ENCODE data around the gene LRRC43. TPM values are rescaled to one million over a fixed set of nuclear protein-coding genes. Genes with fewer than 3 reads are reported as not detected.
"Not testable (repeated sequence)": the region's sequence is repeated elsewhere in the genome, so short reads cannot be mapped to it uniquely, and the experiment has no call there.

LRRC43 gene
- total RNA-seq, 2 donors from 2014 or later: 1.1 to 9.3 TPM

GRCh38 chr12:122189626-122190475 is 6.9 kb downstream of the LRRC43 start:
- Mint-ChIP-seq H3K27me3 (no peaks in the 10 kb centered on the region), H3K9me3 (no peaks in the 10 kb centered on the region), H3K36me3 (no peaks in the 10 kb centered on the region), H3K27ac (peak overlapping the region in 1 of 2 donors; percentile 58), H3K4me3 (no peak overlapping the region), H3K4me1 (ENCODE audit: low read depth in 2 of 2) (peaks cover 5 to 12% of the 10 kb centered on the region in 2 donors)
- DNase-seq (ENCODE audit: low spot score): no peak
- no peak for ATAC-seq

DNA sequence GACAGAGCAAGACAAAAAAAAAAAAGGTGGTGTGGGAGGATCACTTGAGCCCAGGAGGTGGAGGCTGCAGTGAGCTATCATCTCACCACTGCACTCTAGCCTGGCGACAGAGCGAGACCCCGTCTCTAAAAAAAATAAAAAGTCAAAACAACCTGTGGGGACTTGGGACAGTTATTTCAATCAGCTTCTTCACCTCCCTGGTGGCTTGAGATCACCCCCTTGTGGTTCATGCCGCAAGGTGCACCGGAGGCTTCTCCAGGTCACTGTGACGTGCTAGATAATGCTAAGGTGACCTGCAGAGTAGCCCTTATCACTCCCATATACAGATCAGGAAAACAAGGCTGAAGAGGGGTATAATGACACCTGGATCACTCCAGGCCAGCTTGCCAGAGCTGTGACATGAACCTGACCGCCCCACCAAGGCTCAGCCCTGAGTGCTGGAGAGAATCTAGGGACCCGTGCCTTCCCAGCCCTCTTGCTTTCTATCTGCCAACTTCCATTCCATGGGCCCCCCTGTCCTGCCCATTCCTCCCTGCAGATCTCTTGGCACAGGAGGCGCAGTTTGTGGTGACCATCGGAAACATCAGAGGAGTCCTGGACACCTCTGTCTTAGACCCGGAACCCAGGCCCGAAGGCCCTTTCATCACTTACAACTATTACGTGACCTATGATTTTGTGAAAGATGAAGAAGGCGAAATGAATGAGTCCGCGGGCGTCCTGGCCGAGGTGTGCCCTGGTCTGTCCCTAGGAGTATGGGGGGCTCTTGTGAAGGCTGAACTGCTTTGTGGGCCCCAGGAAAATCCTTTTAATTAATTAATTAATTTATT is 8.1 kb downstream of the LRRC43 start:
- H3K27ac Mint-ChIP-seq: peak overlapping the region in 1 of 2 donors; percentile 58
- ATAC-seq (peak; percentile 82 to 87), DNase-seq (ENCODE audit: low spot score) (peak; percentile 71)
- peaks cover 0 to 3% of the 10 kb centered on the region in 2 donors for H3K4me1 Mint-ChIP-seq (ENCODE audit: low read depth in 2 of 2)
- H3K36me3 Mint-ChIP-seq: no peaks in the 10 kb centered on the region
- H3K9me3 Mint-ChIP-seq: no peaks in the 10 kb centered on the region
- H3K27me3 Mint-ChIP-seq: no peaks in the 10 kb centered on the region
- no peak overlapping the region for H3K4me3 Mint-ChIP-seq

GRCh38 chr12:122192441-122192840 is 9.5 kb downstream of the LRRC43 start:
- Mint-ChIP-seq H3K27me3 (no peaks in the 10 kb centered on the region), H3K4me1 (ENCODE audit: low read depth in 2 of 2) (peaks cover 3 to 8% of the 10 kb centered on the region in 2 donors), H3K27ac (peak overlapping the region in 1 of 2 donors; percentile 66), H3K4me3 (no peak overlapping the region), H3K36me3 (no peaks in the 10 kb centered on the region), H3K9me3 (no peaks in the 10 kb centered on the region)
- no peak for DNase-seq (ENCODE audit: low spot score)
- no peak for ATAC-seq

- DNase-seq (ENCODE audit: low spot score) (no peak), ATAC-seq (no peak)
These were observed 11.9 kb downstream of the LRRC43 start for GRCh38 chr12:122194804-122195203.

DNA sequence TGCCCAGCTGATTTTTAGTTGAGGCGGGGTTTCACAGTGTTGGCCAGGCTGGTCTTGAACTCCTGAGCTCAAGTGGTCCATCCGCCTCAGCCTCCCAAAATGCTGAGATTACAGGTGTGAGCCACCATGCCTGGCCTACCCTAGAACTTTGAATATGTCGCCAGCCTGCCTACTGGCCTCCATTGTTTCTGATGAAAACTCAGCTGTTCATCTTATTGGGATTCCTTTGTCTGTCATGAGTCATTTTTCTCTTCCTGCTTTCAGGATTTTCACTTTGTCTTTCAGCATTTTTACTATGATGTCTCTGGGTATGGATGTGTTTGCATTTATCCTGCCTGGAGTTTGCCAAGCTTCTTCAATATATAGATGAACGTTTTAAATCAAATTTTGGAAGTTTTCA is 12.5 kb downstream of the LRRC43 start:
- peaks cover 0 to 2% of the 10 kb centered on the region in 2 donors for H3K27me3 Mint-ChIP-seq
- no peak overlapping the region for H3K27ac Mint-ChIP-seq
- ATAC-seq (no peak), DNase-seq (ENCODE audit: low spot score) (no peak)
- H3K36me3 Mint-ChIP-seq: no peaks in the 10 kb centered on the region
- no peaks in the 10 kb centered on the region for H3K9me3 Mint-ChIP-seq
- H3K4me3 Mint-ChIP-seq: no peak overlapping the region
- peaks cover 9 to 16% of the 10 kb centered on the region in 2 donors for H3K4me1 Mint-ChIP-seq (ENCODE audit: low read depth in 2 of 2)

More at GRCh38 chr12:122194804-122195203, 11.9 kb downstream of the LRRC43 start:
- Mint-ChIP-seq H3K36me3 (no peaks in the 10 kb centered on the region), H3K4me3 (no peak overlapping the region), H3K4me1 (ENCODE audit: low read depth in 2 of 2) (peaks cover 9 to 16% of the 10 kb centered on the region in 2 donors), H3K9me3 (no peaks in the 10 kb centered on the region), H3K27ac (no peak overlapping the region), H3K27me3 (no peaks in the 10 kb centered on the region)

DNA sequence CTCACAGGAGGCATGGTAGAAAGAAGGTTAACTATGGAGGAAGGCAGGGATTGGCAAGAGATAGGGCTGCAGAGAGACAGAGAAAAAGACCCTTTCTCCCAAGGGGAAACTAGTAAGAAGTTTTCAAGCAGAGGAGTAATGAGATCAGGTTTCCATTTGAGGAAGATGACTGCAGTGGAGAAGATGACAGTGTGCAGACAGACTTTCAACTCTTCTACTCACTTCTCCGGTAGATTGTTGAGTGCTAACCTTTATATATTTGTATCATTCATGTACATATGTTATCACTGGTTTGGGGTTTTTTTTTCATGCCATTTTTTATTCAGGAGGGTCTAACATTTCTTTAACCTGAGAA is 14.7 kb downstream of the LRRC43 start:
- DNase-seq (ENCODE audit: low spot score): peak; percentile 5
- Mint-ChIP-seq H3K9me3 (no peaks in the 10 kb centered on the region), H3K4me1 (ENCODE audit: low read depth in 2 of 2) (peaks cover 9 to 16% of the 10 kb centered on the region in 2 donors), H3K36me3 (no peaks in the 10 kb centered on the region), H3K27ac (peak overlapping the region; percentile 72 to 82), H3K4me3 (peak overlapping the region; percentile 52), H3K27me3 (peaks cover 0 to 6% of the 10 kb centered on the region in 2 donors)
- no peak for ATAC-seq

- Mint-ChIP-seq H3K36me3 (no peaks in the 10 kb centered on the region), H3K27ac (no peak overlapping the region), H3K4me1 (ENCODE audit: low read depth in 2 of 2) (peaks cover 9 to 21% of the 10 kb centered on the region in 2 donors), H3K4me3 (no peak overlapping the region), H3K9me3 (no peaks in the 10 kb centered on the region), H3K27me3 (peaks cover 3 to 11% of the 10 kb centered on the region in 2 donors)
- ATAC-seq: no peak
- peak; percentile 44 for DNase-seq (ENCODE audit: low spot score)
These were observed 16.8 kb downstream of the LRRC43 start for GRCh38 chr12:122199484-122200355.

DNA sequence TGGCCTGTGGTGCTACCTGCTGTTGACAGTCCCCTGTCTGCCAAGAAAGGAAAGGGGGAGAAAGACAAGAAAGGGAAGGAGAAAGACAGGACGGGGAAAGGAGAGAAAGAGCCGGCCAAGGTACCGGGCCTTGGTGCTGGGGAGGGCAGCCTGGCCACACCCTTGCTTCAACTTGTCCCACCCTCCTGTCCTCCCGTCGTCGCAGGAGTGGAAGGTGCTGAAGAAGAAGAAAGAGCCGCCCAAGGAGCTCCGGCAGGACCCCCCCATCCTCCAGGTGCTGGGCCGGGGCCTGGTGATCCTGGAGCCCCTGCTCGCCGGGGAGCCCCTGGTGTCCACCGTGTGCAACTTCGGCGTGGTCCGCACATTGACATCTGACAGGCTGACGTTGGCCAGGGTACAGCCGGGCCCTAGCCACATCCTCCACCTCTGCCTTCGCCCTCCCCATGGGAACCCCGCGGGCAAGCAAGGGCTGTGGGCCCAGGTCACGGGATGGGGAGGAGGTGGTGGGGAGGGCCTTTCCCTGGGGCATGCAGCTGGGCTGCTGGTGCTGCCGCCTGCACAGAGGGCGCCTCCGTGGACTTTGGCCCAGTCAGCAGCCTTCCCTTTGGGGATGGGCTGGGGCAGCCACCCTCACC is 17.7 kb downstream of the LRRC43 start:
- H3K4me3 Mint-ChIP-seq: no peak overlapping the region
- H3K9me3 Mint-ChIP-seq: no peaks in the 10 kb centered on the region
- H3K36me3 Mint-ChIP-seq: no peaks in the 10 kb centered on the region
- no peak overlapping the region for H3K27ac Mint-ChIP-seq
- ATAC-seq: no peak
- H3K4me1 Mint-ChIP-seq (ENCODE audit: low read depth in 2 of 2): peaks cover 14 to 26% of the 10 kb centered on the region in 2 donors
- peak; percentile 59 for DNase-seq (ENCODE audit: low spot score)
- H3K27me3 Mint-ChIP-seq: peaks cover 11 to 17% of the 10 kb centered on the region in 2 donors

- peak; percentile 51 for DNase-seq (ENCODE audit: low spot score)
- Mint-ChIP-seq H3K27me3 (peaks cover 11 to 17% of the 10 kb centered on the region in 2 donors), H3K4me1 (ENCODE audit: low read depth in 2 of 2) (peaks cover 14 to 26% of the 10 kb centered on the region in 2 donors), H3K27ac (no peak overlapping the region), H3K9me3 (no peaks in the 10 kb centered on the region), H3K36me3 (no peaks in the 10 kb centered on the region), H3K4me3 (no peak overlapping the region)
- no peak for ATAC-seq
These were observed 18.5 kb downstream of the LRRC43 start for GRCh38 chr12:122201381-122201780.

DNA sequence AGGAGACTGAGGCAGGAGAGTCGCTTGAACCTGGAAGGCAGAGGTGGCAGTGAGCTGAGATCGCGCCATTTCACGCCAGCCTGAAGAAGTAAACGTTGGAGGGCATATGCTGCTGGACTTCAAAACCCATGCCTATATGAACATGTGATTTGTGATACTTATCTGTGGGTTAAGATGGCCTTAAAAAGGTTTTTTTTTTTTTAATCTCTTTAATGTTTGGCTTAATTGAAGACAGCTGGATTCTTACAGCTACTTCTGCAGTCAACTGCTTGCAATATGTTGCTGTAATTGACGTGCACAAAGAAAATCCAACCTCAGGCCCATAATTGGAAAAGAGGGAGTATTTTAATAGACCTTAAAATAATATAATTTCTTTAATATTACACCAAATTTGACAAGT is 19.1 kb downstream of the LRRC43 start:
- H3K4me3 Mint-ChIP-seq: no peak overlapping the region
- no peaks in the 10 kb centered on the region for H3K9me3 Mint-ChIP-seq
- no peak for ATAC-seq

DNA sequence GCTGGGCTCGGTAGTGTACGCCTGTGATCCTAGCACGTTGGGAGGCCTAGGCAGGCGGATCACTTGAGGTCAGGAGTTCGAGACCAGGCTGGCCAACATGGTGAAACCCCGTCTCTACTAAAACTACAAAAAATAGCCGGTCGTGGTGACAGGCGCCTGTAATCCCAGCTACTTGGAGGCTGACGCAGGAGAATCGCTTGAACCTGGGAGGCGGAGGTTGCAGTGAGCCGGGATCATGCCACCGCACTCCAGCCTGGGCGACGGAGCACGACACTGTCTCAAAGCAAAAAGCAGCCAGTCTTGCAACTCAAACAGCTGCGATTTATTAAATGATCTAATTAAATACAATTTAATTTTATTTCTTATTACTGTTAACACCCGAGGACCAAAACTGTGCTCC is 19.9 kb downstream of the LRRC43 start:
- DNase-seq (ENCODE audit: low spot score); ATAC-seq; H3K36me3 Mint-ChIP-seq; H3K9me3 Mint-ChIP-seq; H3K27ac Mint-ChIP-seq: not testable (repeated sequence)
- H3K4me3 Mint-ChIP-seq: peak overlapping the region; percentile 75
- H3K4me1 Mint-ChIP-seq (ENCODE audit: low read depth in 2 of 2): peaks cover 9 to 18% of the 10 kb centered on the region in 2 donors
- H3K27me3 Mint-ChIP-seq: peaks cover 11 to 17% of the 10 kb centered on the region in 2 donors

More for the DNA sequence above, 19.1 kb downstream of the LRRC43 start:
- H3K36me3 Mint-ChIP-seq: no peaks in the 10 kb centered on the region
- H3K27ac Mint-ChIP-seq: no peak overlapping the region
- H3K4me1 Mint-ChIP-seq (ENCODE audit: low read depth in 2 of 2): peaks cover 14 to 26% of the 10 kb centered on the region in 2 donors
- peaks cover 11 to 17% of the 10 kb centered on the region in 2 donors for H3K27me3 Mint-ChIP-seq
- no peak for DNase-seq (ENCODE audit: low spot score)

GRCh38 chr12:122203301-122204166 is 20.6 kb downstream of the LRRC43 start, which contains the start of gene B3GNT4:
B3GNT4 (plus strand) TSS chr12:122203709; CDS start chr12:122204619, 910 bp downstream.
- Mint-ChIP-seq H3K36me3 (peaks cover 3% of the 10 kb centered on the region), H3K27ac (peak within 1 kb of the TSS in 1 of 2 donors; percentile 21)

More at GRCh38 chr12:122203301-122204166, 20.6 kb downstream of the LRRC43 start, which contains the start of gene B3GNT4:
- Mint-ChIP-seq H3K4me1 (ENCODE audit: low read depth in 2 of 2) (peaks cover 5 to 13% of the 10 kb centered on the region in 2 donors), H3K9me3 (no peaks in the 10 kb centered on the region), H3K4me3 (peak within 1 kb of the TSS; percentile 78), H3K27me3 (peaks cover 11 to 17% of the 10 kb centered on the region in 2 donors)
- ATAC-seq (peak; percentile 61 to 80), DNase-seq (ENCODE audit: low spot score) (peak; percentile 74)
